A673 (cell line): ENCODE results near the gene CORO1A.
"Not testable (repeated sequence)": the region's sequence is repeated elsewhere in the genome, so short reads cannot be mapped to it uniquely, and the experiment has no call there.

Experiments
- EZH2 ChIP-seq: fragments of 200-600 bp; sonication (generic); IDR thresholded peaks from 2 replicates; pipeline ENCODE4 v1.6.1; 2017; ENCODE audit warnings: borderline replicate concordance, low read depth, mild to moderate bottlenecking, mixed read lengths, antibody characterized with exemption, low read length; ENCODE audit not compliant: poor library complexity, severe bottlenecking
- TF ChIP-seq, protein P1 (sequence below): fragments of 300-800, 200-600 bp; sonication (generic); conservative IDR thresholded peaks from 2 replicates; pipeline ENCODE4 v1.5.1; 2017; ENCODE audit warnings: low read depth, mild to moderate bottlenecking, antibody characterized with exemption, low read length, moderate library complexity, mixed read lengths

- TF ChIP-seq, protein P1, sequence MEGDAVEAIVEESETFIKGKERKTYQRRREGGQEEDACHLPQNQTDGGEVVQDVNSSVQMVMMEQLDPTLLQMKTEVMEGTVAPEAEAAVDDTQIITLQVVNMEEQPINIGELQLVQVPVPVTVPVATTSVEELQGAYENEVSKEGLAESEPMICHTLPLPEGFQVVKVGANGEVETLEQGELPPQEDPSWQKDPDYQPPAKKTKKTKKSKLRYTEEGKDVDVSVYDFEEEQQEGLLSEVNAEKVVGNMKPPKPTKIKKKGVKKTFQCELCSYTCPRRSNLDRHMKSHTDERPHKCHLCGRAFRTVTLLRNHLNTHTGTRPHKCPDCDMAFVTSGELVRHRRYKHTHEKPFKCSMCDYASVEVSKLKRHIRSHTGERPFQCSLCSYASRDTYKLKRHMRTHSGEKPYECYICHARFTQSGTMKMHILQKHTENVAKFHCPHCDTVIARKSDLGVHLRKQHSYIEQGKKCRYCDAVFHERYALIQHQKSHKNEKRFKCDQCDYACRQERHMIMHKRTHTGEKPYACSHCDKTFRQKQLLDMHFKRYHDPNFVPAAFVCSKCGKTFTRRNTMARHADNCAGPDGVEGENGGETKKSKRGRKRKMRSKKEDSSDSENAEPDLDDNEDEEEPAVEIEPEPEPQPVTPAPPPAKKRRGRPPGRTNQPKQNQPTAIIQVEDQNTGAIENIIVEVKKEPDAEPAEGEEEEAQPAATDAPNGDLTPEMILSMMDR: not testable (repeated sequence)
- not testable (repeated sequence) for TF ChIP-seq EZH2
Observed at GRCh38 chr16:30205541-30206236, 22.3 kb downstream of the CORO1A start.
